GM18505 (cell line): ENCODE measurements around the gene FKRP.

Experiments
- ATAC-seq: cut with Tn5 transposase; IDR thresholded peaks from one replicate; pipeline ENCODE4 v1.9.1; 2021; ENCODE audit not compliant: unreplicated experiment
- POLR2A ChIP-seq: IDR thresholded peaks from 4 replicates; pipeline ENCODE4 v1.6.1; 2011; ENCODE audit warnings: borderline replicate concordance; ENCODE audit not compliant: insufficient read depth, insufficient read length; ENCODE audit errors: extremely low read depth

FKRP gene

DNA sequence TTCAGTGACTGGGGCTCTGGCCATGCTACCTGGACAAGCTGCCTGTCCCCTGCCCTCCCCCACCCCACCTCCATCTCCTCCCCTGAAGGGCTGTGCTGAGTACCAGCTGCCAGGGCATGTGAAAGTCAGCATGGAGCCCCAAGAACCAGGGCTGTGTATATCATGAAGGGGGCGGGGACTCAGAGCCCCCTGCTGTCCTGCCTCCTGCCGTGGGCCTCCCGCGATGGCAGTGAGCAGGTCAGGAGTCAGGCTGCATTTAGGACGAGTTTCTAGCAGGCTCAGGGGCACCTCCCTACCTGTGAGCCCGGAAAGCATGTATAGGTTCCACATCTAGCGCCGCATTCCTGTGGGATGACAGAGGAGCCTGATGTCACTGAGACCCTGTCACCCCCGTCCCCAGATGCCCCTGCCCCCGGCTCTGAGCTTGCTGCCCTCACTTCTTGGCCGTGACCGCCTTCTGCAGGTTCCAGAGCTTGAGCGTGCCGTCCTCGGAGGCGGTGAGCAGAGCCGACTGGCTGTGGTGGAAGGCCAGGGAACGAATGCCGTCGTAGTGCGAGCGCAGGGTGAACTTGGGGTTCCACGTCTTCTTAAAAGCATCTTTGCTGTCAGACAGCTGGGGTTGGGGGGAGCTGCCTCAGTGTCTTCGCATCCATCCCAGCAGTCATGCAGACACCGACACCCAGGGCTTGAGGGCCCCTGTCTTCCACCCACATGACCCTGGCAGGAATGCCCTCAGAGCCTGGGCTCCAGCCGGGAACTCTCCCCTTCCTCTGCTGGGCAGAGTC lies 20.6 kb upstream of the FKRP start:
- ATAC-seq, result no peak

DNA sequence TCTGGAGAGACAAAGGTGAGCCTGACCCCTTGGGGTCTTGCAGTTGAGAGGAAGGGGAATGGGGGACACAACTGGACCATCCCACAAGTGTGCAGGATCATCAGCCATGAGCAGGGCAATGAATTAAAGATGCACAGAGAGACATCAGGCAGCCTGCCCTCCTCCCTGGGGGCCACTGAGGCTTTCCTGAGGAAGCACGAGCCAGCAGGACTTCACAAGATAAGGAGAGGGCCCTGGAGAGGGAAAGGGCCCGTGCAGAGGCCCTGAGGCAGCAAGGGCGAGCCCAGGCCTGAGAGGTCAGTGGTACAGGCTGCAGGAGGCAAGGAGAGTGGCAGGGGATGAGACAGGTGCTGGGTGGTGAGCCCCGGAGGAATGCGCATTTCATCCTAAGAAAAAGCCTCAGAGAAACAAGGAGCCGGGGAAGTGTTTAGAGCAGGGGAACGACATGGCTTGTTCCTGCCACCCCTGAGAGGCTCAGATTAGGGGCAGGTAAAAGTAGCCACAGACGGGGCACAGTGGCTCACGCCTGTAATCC lies 19.9 kb upstream of the FKRP start:
- no peak for ATAC-seq
- no peak for TF ChIP-seq POLR2A

More for the DNA sequence above, 20.6 kb upstream of the FKRP start:
- no peak for TF ChIP-seq POLR2A

DNA sequence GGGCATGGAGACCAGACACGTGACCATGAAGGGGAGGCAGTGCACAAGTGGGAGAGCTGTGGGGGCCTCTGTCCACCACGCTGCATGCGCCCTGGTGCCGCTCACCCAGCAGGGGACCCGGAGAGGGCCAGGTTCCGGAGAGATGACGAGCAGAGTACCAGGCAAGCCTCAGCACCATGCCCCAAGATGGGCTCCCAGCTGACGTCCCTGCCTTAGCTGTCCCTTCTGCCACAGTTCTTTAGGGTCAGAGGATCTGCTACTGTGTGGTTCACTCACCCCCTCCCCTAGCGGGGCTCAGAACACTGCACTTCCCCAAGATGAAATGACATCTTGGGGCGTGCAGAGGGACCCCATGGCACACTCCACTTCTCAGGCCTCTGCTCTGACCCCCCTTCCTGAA lies 19.3 kb upstream of the FKRP start:
- ATAC-seq, result no peak
- TF ChIP-seq POLR2A, result no peak

DNA sequence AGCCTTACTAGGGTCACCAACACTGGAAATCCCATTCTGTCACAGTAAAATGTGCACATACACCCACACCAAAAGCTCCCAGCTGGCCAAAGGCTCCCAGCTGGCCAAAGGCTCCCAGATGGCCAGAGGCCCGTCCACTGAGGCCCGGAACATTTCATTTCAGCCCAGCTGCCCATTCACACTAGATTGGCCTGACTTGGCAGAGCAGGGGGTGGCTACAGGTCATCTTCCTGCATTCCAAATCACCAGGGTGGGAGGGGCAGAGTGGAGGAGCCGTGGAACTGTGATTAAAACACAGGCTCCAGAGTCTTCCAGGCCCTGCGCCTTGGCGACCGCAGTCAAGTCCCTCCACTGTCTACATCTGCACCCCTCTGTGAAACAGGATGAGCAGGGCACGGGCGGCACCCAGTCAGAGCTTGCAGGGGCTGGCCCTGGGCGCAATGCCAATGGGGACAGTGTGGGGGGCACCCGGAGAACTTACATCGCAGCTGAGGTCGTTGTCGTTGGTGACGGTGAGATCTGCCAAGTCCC lies 18.8 kb upstream of the FKRP start:
- no peak for TF ChIP-seq POLR2A
- no peak for ATAC-seq

DNA sequence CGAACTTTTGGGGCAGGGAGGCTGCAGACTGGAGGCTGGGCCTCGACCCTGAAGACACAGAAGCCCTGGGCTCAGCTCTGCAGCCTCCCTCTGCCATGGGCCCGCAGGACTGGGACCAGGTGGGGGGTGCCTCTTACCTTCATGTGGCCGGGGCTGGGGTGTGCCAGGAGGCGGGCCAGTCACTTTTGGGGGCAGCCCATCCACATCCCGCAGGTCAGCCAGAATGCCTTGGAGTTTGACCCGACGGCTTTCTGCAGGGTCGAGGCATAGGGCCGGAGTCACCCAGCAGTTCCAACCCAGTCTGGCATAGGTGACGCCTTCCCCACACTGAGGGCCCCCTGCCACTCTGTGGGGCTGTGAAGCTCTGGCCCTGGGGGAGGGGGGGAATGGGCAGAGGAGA lies 18.1 kb upstream of the FKRP start:
- TF ChIP-seq POLR2A, result no peak
- ATAC-seq, result no peak

DNA sequence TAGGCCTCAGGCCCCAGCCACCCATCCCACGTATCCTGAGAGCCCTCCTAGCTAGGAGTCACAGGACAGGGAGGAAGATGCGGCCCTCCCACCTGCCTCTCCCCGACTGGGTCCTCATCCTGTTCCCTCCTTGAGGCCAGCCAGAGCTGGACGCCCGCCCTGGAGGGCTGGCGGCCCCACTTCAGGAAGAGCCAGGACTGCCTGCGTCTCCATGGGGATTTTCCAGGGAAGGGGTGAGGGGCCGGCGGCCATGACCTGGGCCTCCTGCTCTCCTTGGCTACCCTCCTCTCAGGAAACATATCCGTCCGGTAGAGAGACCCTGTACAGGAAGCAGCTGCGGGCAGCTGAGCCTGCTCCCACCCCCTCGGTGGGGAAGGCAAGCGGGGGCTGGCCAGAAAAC lies 17.6 kb upstream of the FKRP start:
- no peak for TF ChIP-seq POLR2A
- ATAC-seq, result no peak

DNA sequence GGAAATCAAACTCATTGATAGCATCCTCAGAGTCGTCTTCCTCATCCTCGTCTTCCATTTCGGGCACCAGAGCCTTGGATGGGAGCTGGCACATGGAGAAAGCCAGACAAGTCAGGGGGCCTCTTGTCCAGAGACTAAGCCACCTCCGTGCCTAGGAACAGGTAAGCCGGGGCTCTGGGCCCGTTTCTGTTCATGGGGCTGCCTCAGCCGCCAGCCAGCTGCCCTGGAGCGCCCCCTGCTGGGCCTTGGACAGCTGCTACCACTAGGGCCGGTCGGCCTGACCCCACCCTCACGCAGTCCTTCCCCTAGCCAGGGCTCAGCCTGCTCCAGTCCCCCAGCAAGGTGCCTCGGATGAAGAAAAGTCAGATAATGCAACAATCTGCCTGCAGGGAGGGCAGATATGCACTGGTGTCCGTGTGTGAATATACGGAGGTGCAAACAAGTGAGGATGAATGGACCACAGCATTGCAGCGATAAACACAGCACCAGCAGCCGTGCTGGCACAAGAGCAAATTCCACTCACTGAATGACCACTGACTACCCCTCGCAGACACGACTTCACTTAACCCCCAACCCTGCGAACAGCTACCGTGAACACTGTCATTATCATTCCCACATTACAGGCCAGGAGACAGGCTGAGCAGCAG lies 17.0 kb upstream of the FKRP start:
- no peak for ATAC-seq
- TF ChIP-seq POLR2A, result no peak

DNA sequence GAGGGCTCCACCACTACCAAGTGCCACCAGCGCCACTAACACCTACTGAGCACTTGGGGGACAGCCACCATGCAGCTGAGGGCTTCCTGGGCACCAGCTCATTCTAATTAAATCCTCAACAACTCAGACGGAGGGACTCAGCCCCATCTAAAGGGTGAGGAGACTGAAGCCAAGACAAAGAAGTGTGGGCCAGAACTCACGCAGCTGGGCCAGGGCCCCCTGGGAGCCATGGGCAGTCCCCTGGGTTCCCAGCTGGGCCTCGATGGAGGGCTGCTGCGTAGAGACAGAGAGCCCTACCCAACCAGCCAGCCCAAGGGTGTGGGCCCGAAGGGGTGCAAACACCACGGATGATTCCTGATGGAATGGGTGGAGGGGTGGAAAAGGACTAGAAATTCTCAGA lies 16.2 kb upstream of the FKRP start:
- ATAC-seq, result no peak
- TF ChIP-seq POLR2A, result no peak

DNA sequence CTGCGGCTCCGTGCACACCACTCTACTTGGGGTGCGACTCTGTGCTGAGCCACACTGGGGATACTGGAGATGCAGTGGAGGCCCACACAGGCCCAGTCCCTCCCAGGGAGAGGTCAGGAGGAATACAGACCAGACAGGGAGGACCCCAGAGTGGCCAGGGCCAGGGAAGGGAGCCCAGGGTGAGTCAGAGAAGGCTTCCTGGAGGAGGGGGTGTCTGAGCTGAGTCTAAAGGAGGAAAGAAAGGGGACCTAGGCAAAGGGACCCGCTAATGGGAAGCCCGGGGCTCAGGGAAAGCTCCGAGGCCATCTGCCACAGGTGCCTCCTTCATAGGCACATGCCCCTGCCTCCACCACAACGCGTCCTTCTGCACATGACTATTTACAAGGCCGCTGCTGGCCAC lies 15.7 kb upstream of the FKRP start:
- no peak for TF ChIP-seq POLR2A
- no peak for ATAC-seq

DNA sequence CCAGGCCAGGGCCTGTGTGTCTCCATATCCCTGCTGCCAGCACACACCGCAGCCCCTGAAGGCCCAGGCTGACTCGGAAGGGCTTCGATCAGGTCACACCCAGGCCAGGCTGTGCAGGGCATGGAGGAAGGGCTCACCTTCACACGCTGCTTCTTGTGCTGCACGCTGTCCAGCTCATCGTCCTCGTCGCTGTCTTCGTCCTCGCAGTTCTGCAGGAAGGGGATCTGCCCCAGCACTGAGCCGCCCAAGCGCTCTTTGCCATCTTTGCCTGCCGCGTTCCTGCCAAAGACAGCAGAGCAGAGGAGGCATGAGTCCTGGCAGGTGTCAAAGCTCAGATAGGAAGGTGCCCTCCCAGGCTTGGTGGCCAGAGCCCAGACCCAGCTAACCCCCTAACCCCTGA lies 15.3 kb upstream of the FKRP start:
- no peak for TF ChIP-seq POLR2A

DNA sequence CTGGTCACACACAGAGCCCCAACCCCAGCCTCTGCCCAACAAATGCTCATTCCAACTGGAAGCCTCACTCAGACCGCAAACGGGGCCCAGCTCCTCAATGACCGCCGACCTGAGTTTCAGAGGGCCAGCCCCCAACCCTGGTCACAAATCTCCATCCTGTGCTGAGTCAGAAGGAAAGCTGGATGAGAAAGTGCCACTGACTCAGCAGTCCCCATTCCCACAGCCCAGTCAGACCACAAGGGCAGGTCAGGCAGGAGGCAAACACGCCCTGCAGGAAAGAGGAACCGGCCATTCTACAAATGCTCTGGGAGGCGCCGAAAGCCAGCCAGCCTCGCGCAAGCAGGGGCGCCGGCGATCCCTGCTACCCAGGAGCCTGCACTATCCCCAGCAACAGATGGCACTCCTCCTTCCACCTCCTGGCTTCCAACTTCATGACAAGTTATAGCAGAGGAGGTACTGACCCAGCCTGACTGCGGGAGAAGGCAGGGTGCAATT lies 14.8 kb upstream of the FKRP start:
- TF ChIP-seq POLR2A, result no peak
- ATAC-seq, result no peak

More for the DNA sequence above, 15.3 kb upstream of the FKRP start:
- no peak for ATAC-seq

DNA sequence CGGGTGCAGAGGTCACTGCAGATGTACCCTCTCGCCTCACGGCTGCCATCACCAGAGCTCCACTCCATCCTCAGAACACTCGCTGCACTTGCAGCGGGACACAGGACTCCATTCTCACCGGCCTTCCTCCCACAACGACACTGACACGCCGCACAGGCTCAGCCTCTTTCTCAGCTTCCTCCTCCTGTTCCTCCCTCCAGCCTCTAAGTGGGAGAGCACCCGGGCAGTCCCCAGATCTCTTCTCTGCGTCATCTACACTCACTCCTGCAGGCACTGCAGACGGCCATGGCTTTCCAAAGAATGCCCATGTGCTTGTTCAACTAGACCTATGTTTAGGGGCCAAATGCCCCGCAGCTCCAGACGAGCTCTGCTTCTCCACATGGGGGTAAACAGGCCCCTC lies 14.3 kb upstream of the FKRP start:
- no peak for ATAC-seq
- no peak for TF ChIP-seq POLR2A

DNA sequence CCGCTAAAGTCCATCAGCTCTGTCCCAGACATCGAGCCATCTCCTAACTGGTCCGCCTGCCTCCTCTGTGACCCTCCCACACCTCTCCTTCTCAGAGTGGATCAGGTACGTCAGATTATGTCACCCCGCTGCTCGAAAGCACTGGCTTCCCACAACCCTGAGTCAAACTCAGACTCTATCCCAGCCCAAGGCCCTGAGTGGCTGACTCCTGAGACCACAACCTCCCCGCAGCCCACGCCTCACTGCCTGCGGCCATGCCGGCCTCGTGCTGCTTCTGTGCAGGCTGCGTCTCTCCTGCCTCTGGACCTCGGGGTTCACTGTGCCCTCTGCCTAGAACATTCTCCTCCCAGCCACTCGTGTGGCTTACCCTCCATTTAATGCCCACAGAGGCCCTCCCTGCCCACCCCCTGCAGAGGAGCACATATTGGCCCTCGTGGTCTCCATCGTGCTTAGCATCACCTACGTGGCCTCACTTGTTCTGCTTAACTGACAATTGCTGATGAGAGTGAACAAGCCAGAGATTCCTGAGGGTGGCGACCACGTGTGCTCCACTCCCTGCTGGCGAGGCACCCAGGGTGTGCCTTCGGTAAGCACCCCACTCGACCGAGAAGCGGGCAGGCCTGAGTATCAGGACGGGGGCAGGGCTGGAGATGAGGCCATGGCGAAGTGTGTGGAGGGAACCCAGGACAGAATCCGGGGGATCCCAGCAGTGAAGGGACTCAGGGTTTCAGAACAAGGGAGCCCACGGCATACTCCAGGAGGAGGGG lies 13.5 kb upstream of the FKRP start:
- ATAC-seq, result no peak
- no peak for TF ChIP-seq POLR2A
